T-helper 2 cell treated with Interferon-gamma antibody and Interleukin-4, amounts not matched to agents 5 μg/mL and 100 μg/mL, for 36 hours (primary cell): ENCODE results near the gene MS4A4E.
A peak's percentile ranks its signal among the peaks of the same experiment; 100 is the strongest.
"Not testable (repeated sequence)": the region's sequence is repeated elsewhere in the genome, so short reads cannot be mapped to it uniquely, and the experiment has no call there.

ENCODE experiments used
- DNase-seq: peaks from one replicate; pipeline ENCODE4 v3.0.0; 2021; ENCODE audit warnings: low spot score
- H3K27ac Mint-ChIP-seq: one replicate; pipeline ENCODE4 v1.8.0; 2021; ENCODE audit warnings: mild to moderate bottlenecking, mixed read lengths
- H3K27me3 Mint-ChIP-seq: one replicate; pipeline ENCODE4 v1.8.0; 2021; ENCODE audit warnings: low read depth, mixed read lengths
- H3K36me3 Mint-ChIP-seq: one replicate; pipeline ENCODE4 v1.8.0; 2021; ENCODE audit warnings: low read depth, mixed read lengths
- H3K4me1 Mint-ChIP-seq: one replicate; pipeline ENCODE4 v1.8.0; 2021; ENCODE audit warnings: low read depth, mixed read lengths
- H3K4me3 Mint-ChIP-seq: one replicate; pipeline ENCODE4 v1.8.0; 2022; ENCODE audit warnings: mild to moderate bottlenecking, moderate library complexity, mixed read lengths
- H3K9me3 Mint-ChIP-seq: one replicate; pipeline ENCODE4 v1.8.0; 2021; ENCODE audit warnings: mixed read lengths

Gene MS4A4E

DNA sequence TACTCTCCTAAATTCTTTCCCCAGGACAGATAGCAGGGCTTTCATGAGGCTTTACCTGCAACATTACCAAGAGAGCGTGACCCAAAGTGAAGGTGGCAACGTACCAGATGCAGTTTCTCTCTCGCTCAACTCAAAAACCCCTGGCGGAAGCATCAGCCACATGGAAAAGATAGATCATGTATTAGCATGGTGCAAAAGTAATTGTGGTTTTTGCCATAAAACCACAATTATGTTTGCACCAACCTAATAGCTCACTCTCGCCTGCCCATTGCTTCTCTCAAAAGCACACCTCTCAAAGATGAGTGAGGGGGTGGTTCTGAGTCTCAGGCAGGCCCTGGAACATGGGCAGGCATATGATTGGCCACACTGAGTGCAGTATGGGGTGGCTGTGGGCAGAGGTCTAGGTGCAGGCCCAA lies 67.1 kb downstream of the MS4A4E start:
- no peaks in the 10 kb centered on the region for H3K9me3 Mint-ChIP-seq
- H3K4me1 Mint-ChIP-seq, result no peaks in the 10 kb centered on the region
- H3K36me3 Mint-ChIP-seq, result no peaks in the 10 kb centered on the region
- H3K27ac Mint-ChIP-seq, result no peak overlapping the region
- H3K4me3 Mint-ChIP-seq, result no peak overlapping the region
- no peak for DNase-seq
- no peaks in the 10 kb centered on the region for H3K27me3 Mint-ChIP-seq

DNA sequence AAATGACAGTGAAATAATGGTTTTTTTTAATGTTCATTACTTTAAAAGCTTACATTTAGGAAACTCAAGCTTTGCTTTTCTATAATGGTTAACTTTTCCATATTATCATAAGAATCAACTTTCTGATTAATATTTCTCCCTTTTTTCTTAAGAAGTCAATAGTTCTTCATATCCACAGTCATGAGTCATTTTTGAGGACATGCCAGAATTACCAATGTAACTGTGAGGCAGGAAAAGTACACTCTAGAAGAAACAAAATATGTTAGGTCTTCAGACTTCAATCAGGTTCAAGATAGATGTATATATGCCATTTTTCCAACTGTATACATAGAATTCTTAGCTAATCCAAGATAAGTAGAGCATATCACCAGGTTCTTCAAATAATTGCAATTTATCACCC lies 70.9 kb downstream of the MS4A4E start:
- no peak for DNase-seq
- Mint-ChIP-seq H3K27me3 (no peaks in the 10 kb centered on the region), H3K9me3 (peaks cover 22% of the 10 kb centered on the region), H3K27ac (no peak overlapping the region), H3K4me1 (no peaks in the 10 kb centered on the region), H3K4me3 (no peak overlapping the region), H3K36me3 (no peaks in the 10 kb centered on the region)

DNA sequence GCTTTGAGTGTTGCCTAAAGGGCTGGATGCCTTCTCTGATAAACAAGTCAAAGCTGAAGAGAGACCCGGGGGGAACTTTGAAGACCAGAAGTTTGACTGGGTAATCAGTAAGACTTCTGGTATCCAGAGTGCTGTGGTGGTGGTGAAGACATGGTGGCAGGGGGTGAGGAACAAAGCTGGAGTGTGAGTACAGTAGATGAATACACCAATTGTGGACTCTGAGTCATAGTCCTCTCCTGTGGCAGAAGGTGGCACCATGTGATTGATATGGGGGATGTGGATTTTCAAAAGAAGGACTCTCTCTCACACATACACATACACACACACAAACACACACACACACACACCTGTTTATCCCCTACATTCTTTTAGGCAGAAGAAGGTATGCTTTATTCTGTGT lies 72.4 kb downstream of the MS4A4E start:
- Mint-ChIP-seq H3K4me3 (no peak overlapping the region), H3K36me3 (no peaks in the 10 kb centered on the region), H3K27ac (no peak overlapping the region), H3K27me3 (no peaks in the 10 kb centered on the region), H3K4me1 (no peaks in the 10 kb centered on the region), H3K9me3 (peaks cover 22% of the 10 kb centered on the region)
- no peak for DNase-seq

DNA sequence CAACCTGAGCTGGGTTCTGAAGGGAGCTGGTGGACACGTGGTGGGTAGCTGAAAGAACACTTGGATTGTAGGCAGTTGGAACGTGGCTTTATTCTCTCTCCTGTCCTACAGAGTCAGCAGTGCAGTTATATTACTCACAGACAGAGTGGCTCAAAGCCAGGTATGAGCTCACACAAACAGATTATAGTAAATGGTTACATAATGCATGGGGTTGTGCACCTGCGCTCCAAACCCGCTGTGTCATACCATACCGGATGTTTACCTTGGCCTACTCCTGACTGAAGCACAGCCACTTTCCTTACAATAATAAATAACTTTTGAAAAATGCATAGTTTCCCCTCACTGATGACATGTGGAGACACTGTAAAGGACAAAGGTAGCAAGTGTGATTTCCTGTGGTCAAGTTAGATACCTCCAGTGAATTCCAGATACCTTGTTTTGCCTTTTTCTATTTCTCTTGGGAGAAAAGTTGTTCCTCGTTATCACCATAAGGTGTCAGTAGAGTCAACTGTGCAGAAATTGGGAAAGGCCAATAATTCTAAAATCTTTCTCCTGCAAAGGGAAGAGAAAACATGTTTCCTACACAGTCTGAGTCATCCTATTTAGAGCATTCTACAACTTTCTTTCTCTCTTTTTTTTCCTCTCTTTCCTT lies 73.5 kb downstream of the MS4A4E start:
- H3K27me3 Mint-ChIP-seq, result no peaks in the 10 kb centered on the region
- no peak overlapping the region for H3K27ac Mint-ChIP-seq
- peaks cover 31% of the 10 kb centered on the region for H3K9me3 Mint-ChIP-seq
- DNase-seq, result no peak
- no peak overlapping the region for H3K4me3 Mint-ChIP-seq
- H3K36me3 Mint-ChIP-seq, result no peaks in the 10 kb centered on the region
- H3K4me1 Mint-ChIP-seq, result peaks cover 2% of the 10 kb centered on the region

DNA sequence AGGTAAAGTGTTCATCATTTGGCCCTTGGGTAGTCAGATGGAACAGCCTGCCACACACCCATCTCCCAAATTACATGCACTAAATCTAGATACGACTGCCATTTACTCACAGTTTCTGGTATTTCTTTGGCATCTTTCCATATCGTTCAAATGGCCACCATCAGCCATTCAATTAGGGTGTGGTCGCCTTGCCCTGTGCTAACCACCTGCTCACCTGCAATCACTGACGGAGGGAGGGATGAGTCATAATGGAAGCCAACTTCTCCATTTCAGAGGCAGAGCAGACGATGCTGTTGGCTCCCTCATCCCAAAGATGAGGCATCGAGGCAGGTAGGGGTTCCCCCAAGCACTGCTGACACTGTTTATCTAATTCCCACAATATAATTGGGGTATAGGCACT lies 74.6 kb downstream of the MS4A4E start:
- H3K4me3 Mint-ChIP-seq, result no peak overlapping the region
- H3K4me1 Mint-ChIP-seq, result peaks cover 2% of the 10 kb centered on the region
- DNase-seq, result no peak
- H3K27me3 Mint-ChIP-seq, result no peaks in the 10 kb centered on the region
- no peak overlapping the region for H3K27ac Mint-ChIP-seq
- H3K9me3 Mint-ChIP-seq, result peaks cover 36% of the 10 kb centered on the region
- no peaks in the 10 kb centered on the region for H3K36me3 Mint-ChIP-seq

DNA sequence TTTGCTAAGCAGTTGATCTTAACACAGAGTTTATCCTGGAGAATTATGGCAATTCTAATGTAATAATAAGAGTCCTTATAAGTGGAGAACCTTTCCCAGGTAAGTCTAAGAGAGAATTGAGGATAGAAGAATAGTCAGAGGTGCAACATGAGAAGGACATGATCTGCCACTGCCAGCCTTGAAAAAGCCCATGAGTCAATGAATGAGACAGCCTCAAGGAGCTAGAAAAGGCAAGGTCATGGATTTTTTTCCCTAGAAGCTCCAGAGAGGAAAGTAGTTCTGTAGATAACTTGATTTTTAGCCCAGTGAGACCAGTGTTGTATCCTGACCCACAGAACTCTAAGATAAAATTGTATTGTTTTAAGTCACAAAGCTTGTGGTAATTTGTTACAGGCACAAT lies 77.0 kb downstream of the MS4A4E start:
- no peaks in the 10 kb centered on the region for H3K27me3 Mint-ChIP-seq
- H3K4me3 Mint-ChIP-seq, result no peak overlapping the region
- no peaks in the 10 kb centered on the region for H3K36me3 Mint-ChIP-seq
- no peak for DNase-seq
- H3K9me3 Mint-ChIP-seq, result peaks cover 36% of the 10 kb centered on the region
- no peak overlapping the region for H3K27ac Mint-ChIP-seq
- H3K4me1 Mint-ChIP-seq, result peaks cover 2% of the 10 kb centered on the region

DNA sequence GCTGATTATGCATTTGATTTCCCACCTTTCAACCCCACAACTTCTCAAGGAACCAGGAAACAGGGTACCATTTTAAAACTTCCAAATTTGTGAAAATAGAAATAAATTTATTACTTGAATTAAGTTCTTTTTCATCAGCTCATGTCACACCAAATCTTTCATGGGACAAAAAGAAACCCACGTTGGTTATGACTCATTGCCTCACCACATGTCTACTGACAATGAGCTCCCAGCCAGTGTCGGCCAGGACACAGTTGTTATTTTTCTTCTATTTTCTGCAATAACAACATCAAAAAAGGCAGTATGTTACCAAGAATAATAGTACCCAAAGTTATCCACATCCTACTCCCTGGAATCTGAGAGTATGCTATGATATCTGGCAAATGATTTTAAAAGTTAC lies 77.4 kb downstream of the MS4A4E start:
- H3K27me3 Mint-ChIP-seq, result no peaks in the 10 kb centered on the region
- H3K4me3 Mint-ChIP-seq, result no peak overlapping the region
- no peak for DNase-seq
- peaks cover 2% of the 10 kb centered on the region for H3K4me1 Mint-ChIP-seq
- no peaks in the 10 kb centered on the region for H3K36me3 Mint-ChIP-seq
- no peak overlapping the region for H3K27ac Mint-ChIP-seq
- H3K9me3 Mint-ChIP-seq, result peaks cover 35% of the 10 kb centered on the region

DNA sequence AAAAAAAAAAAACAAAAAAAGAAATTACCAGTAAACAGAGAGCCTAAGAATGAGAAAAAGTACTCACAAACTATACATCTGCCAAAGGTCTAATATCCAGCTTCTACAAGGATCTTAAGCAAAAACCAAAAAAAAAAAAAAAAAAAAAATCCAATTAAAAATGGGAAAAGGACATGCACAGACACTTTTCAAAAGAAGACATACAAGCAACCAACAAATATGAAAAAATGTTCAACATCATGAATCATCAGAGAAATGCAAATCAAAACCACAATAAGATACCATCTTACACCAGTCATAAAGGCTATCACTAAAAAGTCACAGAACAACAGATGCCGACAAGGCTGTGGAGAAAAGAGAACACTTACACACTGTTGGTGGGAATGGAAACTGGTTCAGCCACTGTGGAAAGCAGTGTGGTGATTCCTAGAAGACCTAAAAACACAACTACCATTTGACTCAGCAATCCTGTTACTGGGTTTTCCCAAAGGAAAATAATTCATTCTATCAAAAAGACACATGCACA lies 78.3 kb downstream of the MS4A4E start:
- Mint-ChIP-seq H3K4me1 (peaks cover 2% of the 10 kb centered on the region), H3K4me3 (no peak overlapping the region), H3K27me3 (no peaks in the 10 kb centered on the region), H3K9me3 (peaks cover 26% of the 10 kb centered on the region), H3K36me3 (no peaks in the 10 kb centered on the region), H3K27ac (no peak overlapping the region)
- peak; percentile 13 for DNase-seq

- Mint-ChIP-seq H3K4me1 (peaks cover 2% of the 10 kb centered on the region), H3K4me3 (no peak overlapping the region), H3K27ac (no peak overlapping the region), H3K9me3 (peaks cover 13% of the 10 kb centered on the region), H3K27me3 (peaks cover 3% of the 10 kb centered on the region), H3K36me3 (no peaks in the 10 kb centered on the region)
- DNase-seq, result no peak
These were observed 81.2 kb downstream of the MS4A4E start for GRCh38 chr11:60161766-60162165.

GRCh38 chr11:60161107-60161506 lies 81.8 kb downstream of the MS4A4E start:
- Mint-ChIP-seq H3K36me3 (no peaks in the 10 kb centered on the region), H3K4me3 (no peak overlapping the region), H3K27ac (no peak overlapping the region), H3K9me3 (peaks cover 13% of the 10 kb centered on the region), H3K4me1 (peaks cover 4% of the 10 kb centered on the region), H3K27me3 (peaks cover 3% of the 10 kb centered on the region)
- no peak for DNase-seq

- Mint-ChIP-seq H3K9me3 (peaks cover 10% of the 10 kb centered on the region), H3K4me3 (no peak overlapping the region), H3K27ac (no peak overlapping the region), H3K4me1 (peaks cover 7% of the 10 kb centered on the region), H3K27me3 (peaks cover 3% of the 10 kb centered on the region), H3K36me3 (no peaks in the 10 kb centered on the region)
- DNase-seq, result no peak
These were observed 83.1 kb downstream of the MS4A4E start for GRCh38 chr11:60159868-60160267.

DNA sequence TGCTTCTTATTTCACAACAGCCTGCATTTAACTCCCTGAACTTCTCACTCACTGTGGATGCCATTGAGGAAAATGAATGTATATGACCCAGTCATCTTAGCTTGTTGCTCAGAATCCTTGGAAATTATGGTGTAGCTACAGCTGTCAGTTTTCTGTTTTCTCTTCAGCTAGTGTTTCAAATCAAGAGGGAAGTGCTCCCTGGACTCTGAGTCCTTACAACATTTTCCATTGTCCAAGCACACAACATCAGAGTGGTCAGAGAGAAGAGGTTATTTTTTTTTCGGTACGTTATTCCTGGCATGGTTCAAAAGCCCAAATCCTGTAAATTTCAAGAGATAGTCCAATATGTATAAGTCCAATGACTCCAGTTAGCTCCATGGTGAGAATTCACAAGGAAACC lies 83.7 kb downstream of the MS4A4E start:
- no peaks in the 10 kb centered on the region for H3K36me3 Mint-ChIP-seq
- peaks cover 7% of the 10 kb centered on the region for H3K4me1 Mint-ChIP-seq
- H3K9me3 Mint-ChIP-seq, result peaks cover 5% of the 10 kb centered on the region
- DNase-seq, result no peak
- peaks cover 3% of the 10 kb centered on the region for H3K27me3 Mint-ChIP-seq
- no peak overlapping the region for H3K27ac Mint-ChIP-seq
- no peak overlapping the region for H3K4me3 Mint-ChIP-seq

GRCh38 chr11:60158636-60159035 lies 84.3 kb downstream of the MS4A4E start:
- H3K36me3 Mint-ChIP-seq, result no peaks in the 10 kb centered on the region

GRCh38 chr11:60155931-60156330 lies 87.0 kb downstream of the MS4A4E start:
- DNase-seq, result no peak
- peaks cover 7% of the 10 kb centered on the region for H3K4me1 Mint-ChIP-seq
- no peaks in the 10 kb centered on the region for H3K36me3 Mint-ChIP-seq
- H3K9me3 Mint-ChIP-seq, result no peaks in the 10 kb centered on the region
- no peak overlapping the region for H3K4me3 Mint-ChIP-seq
- peaks cover 3% of the 10 kb centered on the region for H3K27me3 Mint-ChIP-seq
- no peak overlapping the region for H3K27ac Mint-ChIP-seq

More at GRCh38 chr11:60158636-60159035, 84.3 kb downstream of the MS4A4E start:
- no peak for DNase-seq
- Mint-ChIP-seq H3K4me1 (peaks cover 7% of the 10 kb centered on the region), H3K27me3 (peaks cover 3% of the 10 kb centered on the region), H3K4me3 (no peak overlapping the region), H3K9me3 (peaks cover 1% of the 10 kb centered on the region), H3K27ac (no peak overlapping the region)

GRCh38 chr11:60152727-60153126 lies 90.2 kb downstream of the MS4A4E start:
- not testable (repeated sequence) for H3K27me3 Mint-ChIP-seq, H3K4me3 Mint-ChIP-seq, H3K36me3 Mint-ChIP-seq, H3K4me1 Mint-ChIP-seq, H3K9me3 Mint-ChIP-seq, DNase-seq, H3K27ac Mint-ChIP-seq
